Tibial nerve (tissue), 3 donors: ENCODE results near the gene SMARCC1.

Source experiments
- POLR2A ChIP-seq, 2 donors: fragments of 450-650 bp; IDR thresholded peaks; one replicate each; pipeline ENCODE4 v1.6.1; 2017; ENCODE audit warnings: antibody characterized with exemption in 2 of 2, mild to moderate bottlenecking in 2 of 2, moderate library complexity in 2 of 2
- TF ChIP-seq, protein P1 (sequence below), 5 experiments: fragments of 200-600 bp in 3 of 5; fragments of 450-650 bp in 2 of 5; sonication (generic) in 3 of 5; IDR thresholded peaks; one replicate each; pipeline ENCODE4 v1.5.1; 2016 to 2019; ENCODE audit warnings: antibody characterized with exemption in 5 of 5, mild to moderate bottlenecking in 3 of 5, moderate library complexity in 2 of 5

DNA sequence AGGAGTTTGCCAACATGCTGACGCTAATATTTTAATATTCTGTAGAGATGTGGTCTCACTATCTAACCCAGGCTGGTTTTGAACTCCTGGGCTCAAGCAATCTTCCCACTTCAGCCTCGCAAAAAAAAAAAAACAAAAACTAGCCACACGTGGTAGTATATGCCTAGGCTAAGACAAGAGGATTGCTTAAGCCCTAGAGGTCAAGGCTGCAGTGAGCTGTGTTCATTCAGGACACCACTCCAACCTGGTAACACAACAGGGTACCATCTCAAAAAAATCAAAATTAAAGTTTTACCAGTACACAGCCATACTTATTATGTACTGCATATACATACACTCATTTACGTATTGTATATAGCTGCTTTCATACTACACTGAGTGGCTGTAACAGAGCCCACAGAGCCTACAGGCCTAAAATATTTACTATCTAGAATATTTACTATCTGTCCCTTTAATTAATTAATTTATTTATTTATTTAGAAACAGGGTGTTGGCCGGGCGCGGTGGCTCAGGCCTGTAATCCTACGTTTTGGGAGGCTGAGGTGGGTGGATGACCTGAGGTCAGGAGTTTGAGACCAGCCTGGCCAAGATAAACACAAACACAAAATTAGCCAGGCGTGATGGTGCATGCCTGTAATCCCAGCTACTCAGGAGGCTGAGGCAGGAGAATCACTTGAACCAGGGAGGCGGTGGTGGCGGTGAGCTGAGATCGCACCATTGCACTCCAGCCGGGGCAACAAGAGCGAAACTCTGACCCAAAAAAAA is 23.2 kb downstream of the SMARCC1 start:
- TF ChIP-seq, protein P1, sequence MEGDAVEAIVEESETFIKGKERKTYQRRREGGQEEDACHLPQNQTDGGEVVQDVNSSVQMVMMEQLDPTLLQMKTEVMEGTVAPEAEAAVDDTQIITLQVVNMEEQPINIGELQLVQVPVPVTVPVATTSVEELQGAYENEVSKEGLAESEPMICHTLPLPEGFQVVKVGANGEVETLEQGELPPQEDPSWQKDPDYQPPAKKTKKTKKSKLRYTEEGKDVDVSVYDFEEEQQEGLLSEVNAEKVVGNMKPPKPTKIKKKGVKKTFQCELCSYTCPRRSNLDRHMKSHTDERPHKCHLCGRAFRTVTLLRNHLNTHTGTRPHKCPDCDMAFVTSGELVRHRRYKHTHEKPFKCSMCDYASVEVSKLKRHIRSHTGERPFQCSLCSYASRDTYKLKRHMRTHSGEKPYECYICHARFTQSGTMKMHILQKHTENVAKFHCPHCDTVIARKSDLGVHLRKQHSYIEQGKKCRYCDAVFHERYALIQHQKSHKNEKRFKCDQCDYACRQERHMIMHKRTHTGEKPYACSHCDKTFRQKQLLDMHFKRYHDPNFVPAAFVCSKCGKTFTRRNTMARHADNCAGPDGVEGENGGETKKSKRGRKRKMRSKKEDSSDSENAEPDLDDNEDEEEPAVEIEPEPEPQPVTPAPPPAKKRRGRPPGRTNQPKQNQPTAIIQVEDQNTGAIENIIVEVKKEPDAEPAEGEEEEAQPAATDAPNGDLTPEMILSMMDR (IDR thresholded peaks at IDR 0.05): no peak
- no peak for TF ChIP-seq POLR2A (IDR thresholded peaks at IDR 0.05)
